Right lobe of liver (tissue), 6 donors: ENCODE measurements around the gene FOS. TPM values are rescaled to one million over a fixed set of nuclear protein-coding genes. Genes with fewer than 3 reads are reported as not detected.
A peak's percentile ranks its signal among the peaks of the same experiment; 100 is the strongest.

ENCODE experiments used
- ATAC-seq, 4 donors: fragments of 200-7000 bp; cut with Tn5 transposase; one replicate each; pipeline ENCODE4 v1.9.1; 2020; ENCODE audit warnings: mild to moderate bottlenecking in 4 of 4, moderate library complexity in 4 of 4
- DNase-seq, 3 donors: peaks; one replicate each; pipeline ENCODE4 v3.0.0-alpha.2; 2020
- H3K27ac ChIP-seq, 3 donors: fragments of 200-600 bp; one replicate each; pipeline ENCODE4 v1.8.0; 2022
- H3K27me3 ChIP-seq, 2 donors: fragments of 200-600 bp; one replicate each; pipeline ENCODE4 v1.8.0; 2022
- H3K36me3 ChIP-seq, 4 donors: fragments of 200-600 bp; sonication (generic) in 1 of 4; one replicate each; pipeline versions ENCODE4 v1.5.1 to v1.8.0; 2017 to 2022; ENCODE audit warnings: control low read depth in 1 of 4
- H3K4me1 ChIP-seq, 4 donors: fragments of 200-600 bp; sonication (generic) in 1 of 4; one replicate each; pipeline versions ENCODE4 v1.5.1 to v1.8.0; 2017 to 2022; ENCODE audit warnings: control low read depth in 1 of 4
- H3K4me3 ChIP-seq, 3 donors: fragments of 200-600 bp; one replicate each; pipeline ENCODE4 v1.8.0; 2022
- H3K9me3 ChIP-seq, 4 donors: fragments of 200-600 bp; sonication (generic) in 1 of 4; one replicate each; pipeline versions ENCODE4 v1.5.1 to v1.8.0; 2017 to 2022; ENCODE audit warnings: control low read depth in 1 of 4
- POLR2A ChIP-seq: fragments of 450-650 bp; IDR thresholded peaks from one replicate; pipeline ENCODE4 v1.6.1; 2017; ENCODE audit warnings: antibody characterized with exemption, mild to moderate bottlenecking
- WGBS: methylation state at CpG from one replicate; pipeline ENCODE4 v1.1.6; 2018; ENCODE audit warnings: low coverage, low lambda C conversion rate; ENCODE audit not compliant: insufficient coverage; ENCODE audit errors: missing lambda C conversion rate; 5-methylcytosine and 5-hydroxymethylcytosine counted together
- intact Hi-C, 2 donors: fragments of 100-400 bp; cut with DNase I; formaldehyde crosslinking; loops; one replicate each; pipeline versions ENCODE4 v1.11.2 to v1.14.1; 2022
- total RNA-seq, 6 experiments: library from RNA; depleted of rRNA in 2 of 6; stranded (reverse); fragments of >200 nt in 2 of 6; fragmentation: NEBNext Ultra II Directional in 3 of 6; extraction: Animal tissue kit (Norgen Biotek cat#: 25700) in 3 of 6; gene quantifications; one replicate each; pipeline versions ENCODE4 v1.1.0 to v1.2.4, GENCODE V29; 2016 to 2023
- TF ChIP-seq, protein P1 (sequence below), 4 donors: fragments of 200-600 bp in 3 of 4; fragments of 450-650 bp in 1 of 4; IDR thresholded peaks; one replicate each; pipeline versions ENCODE4 v1.5.1 to v1.8.0; 2016 to 2022; ENCODE audit warnings: antibody characterized with exemption in 4 of 4, mild to moderate bottlenecking in 2 of 4
- donor health status: DM: no; HTN: yes; CAD: no.
- donor health status: DM: no; HTN: no; CAD: no.
- donor health status: DM: no; HTN: no; CAD: no.
- donor health status: DM: no; HTN: yes; CAD: no.
- donor health status: DM: no; HTN: yes; CAD: no.

FOS gene
- total RNA-seq, 6 experiments from 2014 or later = 9.9 to 151 (median 49.5) TPM

- DNase-seq = no peak
- peaks cover 0 to 14% (median 7%) of the 10 kb centered on the region in 4 donors for H3K36me3 ChIP-seq
- WGBS = 41% methylated on average over 13 of the region's 13 CpGs
- ATAC-seq = no peak
- no peak for TF ChIP-seq POLR2A
- TF ChIP-seq, protein P1, sequence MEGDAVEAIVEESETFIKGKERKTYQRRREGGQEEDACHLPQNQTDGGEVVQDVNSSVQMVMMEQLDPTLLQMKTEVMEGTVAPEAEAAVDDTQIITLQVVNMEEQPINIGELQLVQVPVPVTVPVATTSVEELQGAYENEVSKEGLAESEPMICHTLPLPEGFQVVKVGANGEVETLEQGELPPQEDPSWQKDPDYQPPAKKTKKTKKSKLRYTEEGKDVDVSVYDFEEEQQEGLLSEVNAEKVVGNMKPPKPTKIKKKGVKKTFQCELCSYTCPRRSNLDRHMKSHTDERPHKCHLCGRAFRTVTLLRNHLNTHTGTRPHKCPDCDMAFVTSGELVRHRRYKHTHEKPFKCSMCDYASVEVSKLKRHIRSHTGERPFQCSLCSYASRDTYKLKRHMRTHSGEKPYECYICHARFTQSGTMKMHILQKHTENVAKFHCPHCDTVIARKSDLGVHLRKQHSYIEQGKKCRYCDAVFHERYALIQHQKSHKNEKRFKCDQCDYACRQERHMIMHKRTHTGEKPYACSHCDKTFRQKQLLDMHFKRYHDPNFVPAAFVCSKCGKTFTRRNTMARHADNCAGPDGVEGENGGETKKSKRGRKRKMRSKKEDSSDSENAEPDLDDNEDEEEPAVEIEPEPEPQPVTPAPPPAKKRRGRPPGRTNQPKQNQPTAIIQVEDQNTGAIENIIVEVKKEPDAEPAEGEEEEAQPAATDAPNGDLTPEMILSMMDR (IDR thresholded peaks at IDR 0.05) = peak in 1 of 4 donors; percentile 12
- H3K27me3 ChIP-seq = no peaks in the 10 kb centered on the region
- H3K9me3 ChIP-seq = no peaks in the 10 kb centered on the region
- intact Hi-C loops = no loop called here
- H3K4me1 ChIP-seq = peaks cover 0 to 19% (median 7%) of the 10 kb centered on the region in 4 donors
- H3K27ac ChIP-seq = peak overlapping the region in 2 of 3 donors; percentile 6 to 64
- H3K4me3 ChIP-seq = no peak overlapping the region
Measured at GRCh38 chr14:75283162-75283832, 4.7 kb downstream of the FOS start.

DNA sequence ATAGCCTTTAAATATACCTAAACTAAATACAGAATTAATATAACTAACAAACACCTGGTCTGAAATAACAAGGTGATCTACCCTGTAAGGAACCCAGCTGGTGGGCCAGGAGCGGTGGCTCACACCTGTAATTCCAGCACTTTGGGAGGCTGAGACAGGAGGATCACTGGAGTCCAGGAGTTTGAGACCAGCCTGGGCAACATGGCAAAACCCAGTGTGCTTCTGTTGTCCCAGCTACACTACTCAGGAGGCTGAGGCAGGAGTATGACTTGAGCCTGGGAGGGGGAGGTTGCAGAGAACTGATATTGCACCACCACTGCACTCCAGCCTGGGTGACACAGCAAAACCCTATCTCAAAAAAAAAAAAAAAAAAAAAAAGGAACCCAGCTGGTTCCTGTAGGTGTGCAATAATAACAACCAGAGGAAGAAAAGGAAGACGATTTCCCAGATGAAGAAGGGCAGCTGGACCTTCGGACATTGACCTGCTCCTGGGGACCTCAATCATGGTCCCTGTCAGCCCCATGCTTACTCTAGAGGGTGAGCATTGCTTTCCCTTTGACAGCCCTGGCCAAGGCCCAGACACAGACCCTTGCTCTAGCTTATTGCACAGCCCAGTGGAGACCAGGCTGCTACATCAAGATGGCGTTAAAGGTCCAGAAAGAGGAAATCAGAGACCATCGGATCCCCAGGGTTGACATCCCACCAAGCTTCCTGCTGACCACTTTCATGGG lies 5.4 kb downstream of the FOS start:
- H3K27ac ChIP-seq = peak overlapping the region in 2 of 3 donors; percentile 6 to 64
- ATAC-seq = peak in 3 of 4 donors; percentile 11 to 47 (median 24)
- no peaks in the 10 kb centered on the region for H3K27me3 ChIP-seq
- H3K4me1 ChIP-seq = peaks cover 0 to 19% (median 7%) of the 10 kb centered on the region in 4 donors
- no peak for DNase-seq
- peaks cover 0 to 14% (median 7%) of the 10 kb centered on the region in 4 donors for H3K36me3 ChIP-seq
- no peak overlapping the region for H3K4me3 ChIP-seq
- H3K9me3 ChIP-seq = no peaks in the 10 kb centered on the region
- intact Hi-C loops = no loop called here
- 69% methylated on average over 5 of the region's 5 CpGs for WGBS
- TF ChIP-seq, protein P1 (IDR thresholded peaks at IDR 0.05) = no peak
- no peak for TF ChIP-seq POLR2A

GRCh38 chr14:75285331-75285730 lies 6.7 kb downstream of the FOS start:
- H3K4me1 ChIP-seq = peaks cover 0 to 11% (median 3%) of the 10 kb centered on the region in 4 donors
- ATAC-seq (no peak), DNase-seq (no peak)
- H3K9me3 ChIP-seq = no peaks in the 10 kb centered on the region
- intact Hi-C loops = no loop called here
- peaks cover 0 to 9% (median 5%) of the 10 kb centered on the region in 4 donors for H3K36me3 ChIP-seq
- no peak overlapping the region for H3K27ac ChIP-seq
- H3K27me3 ChIP-seq = no peaks in the 10 kb centered on the region
- H3K4me3 ChIP-seq = no peak overlapping the region
- TF ChIP-seq POLR2A = no peak
- TF ChIP-seq, protein P1 (IDR thresholded peaks at IDR 0.05) = no peak

- intact Hi-C loops = no loop called here
- TF ChIP-seq POLR2A = no peak
- TF ChIP-seq, protein P1 (IDR thresholded peaks at IDR 0.05) = no peak
- Histone ChIP-seq H3K36me3 (peaks cover 0 to 4% (median under 1%) of the 10 kb centered on the region in 4 donors), H3K9me3 (no peaks in the 10 kb centered on the region), H3K4me3 (no peak overlapping the region), H3K27me3 (no peaks in the 10 kb centered on the region), H3K27ac (no peak overlapping the region), H3K4me1 (peaks cover 0 to 6% (median 2%) of the 10 kb centered on the region in 4 donors)
- DNase-seq = no peak
- ATAC-seq = peak in 3 of 4 donors; percentile 16 to 51 (median 41)
- WGBS = 40% methylated on average over 5 of the region's 5 CpGs
Measured at GRCh38 chr14:75286313-75286712, 7.7 kb downstream of the FOS start.
